Adipocyte (in vitro differentiated cells): ENCODE results near the gene GEN1.

Experiments used
- DNase-seq: peaks from one replicate; pipeline ENCODE4 v3.0.0-alpha.2; 2015; ENCODE audit warnings: low read depth
- H3K27me3 ChIP-seq: replicated peaks from 2 replicates; pipeline ENCODE4 v1.7.0; 2013; ENCODE audit warnings: mild to moderate bottlenecking, low read length, moderate library complexity; ENCODE audit not compliant: control insufficient read depth, insufficient read depth
- H3K36me3 ChIP-seq: 2 replicates; pipeline ENCODE4 v1.7.0; 2013; ENCODE audit warnings: low read length, mild to moderate bottlenecking, moderate library complexity; ENCODE audit not compliant: control insufficient read depth, insufficient read depth, severe bottlenecking
- H3K4me1 ChIP-seq: 2 replicates; pipeline ENCODE4 v1.7.0; 2013; ENCODE audit warnings: mild to moderate bottlenecking, low read length, moderate library complexity; ENCODE audit not compliant: control insufficient read depth, insufficient read depth
- H3K4me3 ChIP-seq: 2 replicates; pipeline ENCODE4 v1.7.0; 2013; ENCODE audit warnings: mild to moderate bottlenecking, low read length, moderate library complexity
- H3K9ac ChIP-seq: 2 replicates; pipeline ENCODE4 v1.7.0; 2013; ENCODE audit warnings: mild to moderate bottlenecking, low read length, moderate library complexity
- H3K9me3 ChIP-seq: 2 replicates; pipeline ENCODE4 v1.7.0; 2013; ENCODE audit warnings: mild to moderate bottlenecking, low read length, moderate library complexity; ENCODE audit not compliant: control insufficient read depth

The GEN1 gene

GRCh38 chr2:17753803-17754663, at the start of gene GEN1, which contains the start of gene SMC6:
TSS of gene GEN1 (plus strand) at chr2:17754138. CDS start at chr2:17759944, 5,806 bp downstream.
TSS of gene SMC6 (minus strand) at chr2:17753810. CDS start at chr2:17745946, 7,864 bp downstream.
- H3K9me3 ChIP-seq: no peaks in the 10 kb centered on the region
- peak within 1 kb of the TSS; percentile 97 for H3K4me3 ChIP-seq
- H3K4me1 ChIP-seq: peaks cover 43% of the 10 kb centered on the region
- peak; percentile 96 for DNase-seq
- no peaks in the 10 kb centered on the region for H3K36me3 ChIP-seq
- H3K27me3 ChIP-seq: no peaks in the 10 kb centered on the region
- H3K9ac ChIP-seq: peak within 1 kb of the TSS; percentile 95

GRCh38 chr2:17706845-17707244, 47.1 kb upstream of the GEN1 start:
- peaks cover 51% of the 10 kb centered on the region for H3K36me3 ChIP-seq

GRCh38 chr2:17708501-17708900, 45.4 kb upstream of the GEN1 start:
- Histone ChIP-seq H3K4me1 (peaks cover 4% of the 10 kb centered on the region), H3K4me3 (no peak overlapping the region), H3K9ac (no peak overlapping the region), H3K9me3 (no peaks in the 10 kb centered on the region), H3K27me3 (no peaks in the 10 kb centered on the region), H3K36me3 (peaks cover 50% of the 10 kb centered on the region)
- DNase-seq: no peak

More at GRCh38 chr2:17706845-17707244, 47.1 kb upstream of the GEN1 start:
- Histone ChIP-seq H3K27me3 (no peaks in the 10 kb centered on the region), H3K4me1 (peaks cover 4% of the 10 kb centered on the region), H3K9me3 (no peaks in the 10 kb centered on the region), H3K9ac (no peak overlapping the region), H3K4me3 (no peak overlapping the region)
- no peak for DNase-seq

GRCh38 chr2:17709897-17710296, 44.0 kb upstream of the GEN1 start:
- no peak for DNase-seq
- Histone ChIP-seq H3K36me3 (peaks cover 55% of the 10 kb centered on the region), H3K27me3 (no peaks in the 10 kb centered on the region), H3K4me1 (peaks cover 4% of the 10 kb centered on the region), H3K4me3 (no peak overlapping the region), H3K9ac (no peak overlapping the region), H3K9me3 (no peaks in the 10 kb centered on the region)

GRCh38 chr2:17710547-17711248, 43.2 kb upstream of the GEN1 start:
- H3K4me3 ChIP-seq: no peak overlapping the region
- peaks cover 63% of the 10 kb centered on the region for H3K36me3 ChIP-seq
- H3K9ac ChIP-seq: no peak overlapping the region
- DNase-seq: no peak
- H3K4me1 ChIP-seq: peaks cover 4% of the 10 kb centered on the region
- no peaks in the 10 kb centered on the region for H3K27me3 ChIP-seq
- no peaks in the 10 kb centered on the region for H3K9me3 ChIP-seq

- no peak overlapping the region for H3K9ac ChIP-seq
- no peaks in the 10 kb centered on the region for H3K9me3 ChIP-seq
- H3K4me3 ChIP-seq: no peak overlapping the region
- H3K4me1 ChIP-seq: peaks cover 4% of the 10 kb centered on the region
- H3K36me3 ChIP-seq: peaks cover 62% of the 10 kb centered on the region
- no peak for DNase-seq
- H3K27me3 ChIP-seq: no peaks in the 10 kb centered on the region
These were observed 40.6 kb upstream of the GEN1 start for GRCh38 chr2:17713291-17713690.

GRCh38 chr2:17717666-17718065, 36.3 kb upstream of the GEN1 start:
- H3K27me3 ChIP-seq: no peaks in the 10 kb centered on the region
- H3K4me1 ChIP-seq: no peaks in the 10 kb centered on the region
- H3K9ac ChIP-seq: no peak overlapping the region
- DNase-seq: no peak
- H3K9me3 ChIP-seq: no peaks in the 10 kb centered on the region
- no peak overlapping the region for H3K4me3 ChIP-seq
- H3K36me3 ChIP-seq: peaks cover 80% of the 10 kb centered on the region

GRCh38 chr2:17718689-17719088, 35.2 kb upstream of the GEN1 start:
- H3K27me3 ChIP-seq: no peaks in the 10 kb centered on the region
- H3K4me3 ChIP-seq: no peak overlapping the region
- no peak overlapping the region for H3K9ac ChIP-seq
- H3K36me3 ChIP-seq: peaks cover 74% of the 10 kb centered on the region
- H3K4me1 ChIP-seq: no peaks in the 10 kb centered on the region
- no peak for DNase-seq
- no peaks in the 10 kb centered on the region for H3K9me3 ChIP-seq

- Histone ChIP-seq H3K9ac (no peak overlapping the region), H3K27me3 (no peaks in the 10 kb centered on the region), H3K4me3 (no peak overlapping the region), H3K9me3 (no peaks in the 10 kb centered on the region), H3K36me3 (peaks cover 74% of the 10 kb centered on the region), H3K4me1 (no peaks in the 10 kb centered on the region)
- DNase-seq: peak; percentile 63
These were observed 34.2 kb upstream of the GEN1 start for GRCh38 chr2:17719562-17720371.

- peaks cover 58% of the 10 kb centered on the region for H3K36me3 ChIP-seq
These were observed 25.7 kb upstream of the GEN1 start for GRCh38 chr2:17728210-17728609.

GRCh38 chr2:17729880-17730279, 24.1 kb upstream of the GEN1 start:
- H3K36me3 ChIP-seq: peaks cover 46% of the 10 kb centered on the region
- no peak overlapping the region for H3K9ac ChIP-seq

More at GRCh38 chr2:17728210-17728609, 25.7 kb upstream of the GEN1 start:
- Histone ChIP-seq H3K9ac (no peak overlapping the region), H3K27me3 (no peaks in the 10 kb centered on the region), H3K4me3 (no peak overlapping the region), H3K9me3 (no peaks in the 10 kb centered on the region), H3K4me1 (no peaks in the 10 kb centered on the region)
- no peak for DNase-seq

More at GRCh38 chr2:17729880-17730279, 24.1 kb upstream of the GEN1 start:
- Histone ChIP-seq H3K4me3 (no peak overlapping the region), H3K27me3 (no peaks in the 10 kb centered on the region), H3K9me3 (no peaks in the 10 kb centered on the region), H3K4me1 (no peaks in the 10 kb centered on the region)
- no peak for DNase-seq
